ENCODE data around the gene KRT4.
"Not testable (repeated sequence)": the region's sequence is repeated elsewhere in the genome, so short reads cannot be mapped to it uniquely, and the experiment has no call there.

The KRT4 gene

DNA sequence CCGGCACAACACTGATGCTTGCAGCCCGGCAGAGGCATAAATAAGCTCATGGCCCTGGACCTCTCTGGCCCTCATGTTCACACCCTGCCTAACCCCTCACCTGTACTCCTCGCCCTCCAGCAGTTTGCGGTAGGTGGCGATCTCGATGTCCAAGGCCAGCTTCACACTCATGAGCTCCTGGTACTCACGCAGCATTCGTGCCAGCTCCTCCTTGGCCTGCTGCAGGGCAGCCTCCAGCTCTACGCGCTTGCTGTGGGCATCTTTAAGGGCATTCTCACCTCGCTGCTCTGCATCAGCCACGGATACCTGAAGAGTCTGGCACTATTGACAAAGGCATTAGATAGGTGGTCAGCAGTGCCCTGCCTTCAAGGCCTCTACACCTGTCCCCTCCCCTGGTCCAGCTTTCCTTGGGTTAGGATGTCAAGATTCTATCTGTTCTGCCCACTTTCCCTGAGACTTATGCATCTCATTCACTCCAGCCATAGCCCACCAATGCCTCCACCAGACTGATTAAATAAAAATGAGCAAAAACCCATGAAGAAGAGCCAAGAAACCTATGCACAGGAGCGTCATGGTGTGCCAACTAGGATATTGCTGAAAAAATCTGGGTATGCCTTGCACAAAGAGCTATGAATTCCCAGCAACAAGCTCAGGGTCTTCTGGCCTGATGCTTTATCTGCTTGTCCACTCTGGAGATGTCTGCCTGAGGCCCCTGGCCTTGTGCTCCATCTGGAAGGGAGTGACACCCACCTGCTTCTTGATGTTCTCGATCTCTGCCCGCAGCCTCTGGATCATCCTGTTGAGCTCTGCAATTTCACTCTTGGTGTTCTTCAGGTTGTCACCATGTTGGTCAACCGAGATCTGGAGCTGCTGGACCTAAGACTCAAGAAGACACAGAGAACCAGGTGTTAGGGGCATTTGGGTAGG, 6.1 kb downstream of the KRT4 start:
- DNase-seq (ENCODE audit: low read depth, low spot score): no peak

DNA sequence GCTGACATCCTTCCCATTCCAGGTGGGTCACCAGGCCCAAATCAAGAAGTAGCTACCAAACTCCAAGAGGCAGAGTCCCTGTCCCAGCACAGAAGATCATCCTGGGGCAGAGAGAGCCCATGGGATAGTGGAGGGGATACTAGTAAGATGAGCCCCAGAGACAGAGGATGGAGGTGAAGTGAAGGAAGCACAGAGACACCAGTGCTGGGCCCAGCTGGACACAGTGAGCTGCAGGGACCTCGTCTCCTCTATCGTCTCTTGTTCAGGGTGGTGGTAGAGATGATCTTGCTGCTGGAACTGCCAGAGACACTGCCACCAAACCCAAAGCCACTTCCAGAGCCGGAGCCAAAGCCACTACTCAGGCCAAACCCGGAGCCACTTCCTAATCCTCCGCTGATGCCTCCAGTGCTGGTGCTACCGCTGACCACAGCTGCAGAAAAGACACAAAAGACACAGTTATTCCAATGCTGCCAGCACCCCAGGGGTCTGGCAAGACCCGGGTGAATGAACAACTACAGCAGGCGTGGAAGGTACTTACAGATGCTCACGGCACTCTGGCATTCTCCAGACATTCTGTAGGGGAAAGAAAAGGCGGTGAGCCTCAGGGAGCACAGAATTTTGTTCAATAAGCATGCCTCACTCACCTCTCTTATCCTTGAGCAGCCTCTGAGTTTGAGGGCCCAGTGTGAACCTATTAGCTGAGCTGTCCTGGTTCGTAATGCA, 6.9 kb downstream of the KRT4 start:
- DNase-seq (ENCODE audit: low read depth, low spot score): no peak

- no peak for DNase-seq (ENCODE audit: low read depth, low spot score)
Measured at GRCh38 chr12:52806169-52806811, 7.6 kb downstream of the KRT4 start.

- no peak for DNase-seq (ENCODE audit: low read depth, low spot score)
Measured at GRCh38 chr12:52805739-52806138, 8.2 kb downstream of the KRT4 start.

GRCh38 chr12:52805000-52805399, 8.9 kb downstream of the KRT4 start:
- no peak for DNase-seq (ENCODE audit: low read depth, low spot score)

GRCh38 chr12:52802442-52802841, 11.5 kb downstream of the KRT4 start:
- DNase-seq (ENCODE audit: low read depth, low spot score): no peak

DNA sequence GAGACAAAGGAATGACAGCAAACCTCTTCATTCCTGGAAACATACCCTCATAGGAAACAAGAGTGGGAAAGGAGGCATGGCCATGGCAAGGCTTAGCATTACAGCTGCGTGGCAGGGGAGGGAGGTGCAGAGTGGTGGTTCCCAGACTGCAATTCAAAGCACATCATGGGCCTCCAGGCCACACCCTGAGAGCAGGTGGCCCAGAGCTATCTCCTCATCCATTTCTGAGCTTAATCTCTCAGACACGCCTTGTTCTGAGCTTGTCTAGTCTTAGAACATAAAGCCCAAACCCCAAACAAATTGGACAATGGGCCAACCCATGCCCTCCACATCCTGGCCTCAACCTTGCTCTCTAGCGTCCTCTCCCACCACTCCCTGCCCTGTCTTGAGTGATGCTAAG, 12.1 kb downstream of the KRT4 start:
- DNase-seq (ENCODE audit: low read depth, low spot score): no peak

DNA sequence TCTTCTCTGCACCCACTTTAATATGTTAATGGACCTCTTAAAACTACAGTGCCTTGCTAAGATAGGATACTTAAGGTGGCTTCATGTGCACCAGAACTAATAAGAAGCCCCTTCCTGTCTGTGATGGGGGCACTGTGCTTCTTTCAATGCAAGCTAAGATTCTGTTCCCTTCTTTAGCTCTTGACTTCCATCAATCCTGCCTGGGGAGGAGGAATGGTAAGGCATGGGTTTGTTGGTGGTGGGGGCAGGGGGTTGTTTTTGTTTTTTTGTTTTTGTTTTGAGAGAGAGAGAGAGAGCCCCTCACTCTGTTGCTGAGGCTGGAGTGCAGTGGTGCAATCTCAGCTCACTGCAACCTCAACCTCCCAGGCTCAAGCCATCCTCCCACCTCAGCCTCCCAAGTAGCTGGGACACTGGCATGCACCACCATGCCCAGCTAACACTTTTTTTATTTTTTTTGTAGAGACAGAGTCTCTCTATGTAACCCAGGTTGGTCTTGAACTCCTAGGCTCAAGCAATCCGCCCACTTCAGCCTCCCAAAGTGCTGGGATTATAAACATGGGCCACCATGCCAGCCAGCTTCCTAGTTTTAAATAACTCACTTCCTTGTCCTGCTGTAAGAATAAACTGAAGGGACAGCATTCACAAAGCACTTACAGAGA, 13.5 kb downstream of the KRT4 start:
- DNase-seq (ENCODE audit: low read depth, low spot score): no peak

DNA sequence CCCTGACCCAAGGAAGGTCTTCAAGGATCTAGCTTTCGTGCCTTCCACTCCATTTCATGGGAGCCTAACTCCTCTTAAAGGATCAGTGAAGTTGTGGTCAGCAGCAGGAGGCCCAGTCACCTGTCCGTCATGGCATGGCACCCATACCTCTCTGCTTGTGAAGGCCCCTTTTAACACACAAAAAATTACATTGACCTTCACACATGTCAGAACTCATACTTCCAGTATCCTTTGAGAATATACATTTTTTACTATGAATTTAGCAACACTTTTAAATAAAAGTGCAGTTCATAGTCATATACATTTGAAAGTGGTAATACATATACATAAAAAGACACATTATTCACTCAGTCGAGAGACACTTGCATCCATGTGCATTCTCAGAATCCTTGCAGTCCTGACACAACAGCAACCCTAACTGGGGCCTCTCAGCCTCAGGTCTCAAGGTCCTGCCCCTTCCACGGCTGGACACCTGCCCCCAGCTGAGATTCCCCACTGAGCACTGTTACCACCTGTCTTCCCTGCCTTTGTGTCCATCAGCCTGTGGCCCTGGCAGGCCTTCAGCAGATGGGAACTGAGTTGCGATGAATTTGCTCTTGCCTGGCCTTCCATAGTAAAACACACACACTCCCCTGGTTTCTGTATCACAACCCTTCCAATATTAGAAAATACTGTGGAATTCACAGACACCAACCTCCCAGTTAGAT, 14.3 kb downstream of the KRT4 start:
- DNase-seq (ENCODE audit: low read depth, low spot score): no peak

GRCh38 chr12:52798671-52799504, 15.0 kb downstream of the KRT4 start:
- no peak for DNase-seq (ENCODE audit: low read depth, low spot score)

DNA sequence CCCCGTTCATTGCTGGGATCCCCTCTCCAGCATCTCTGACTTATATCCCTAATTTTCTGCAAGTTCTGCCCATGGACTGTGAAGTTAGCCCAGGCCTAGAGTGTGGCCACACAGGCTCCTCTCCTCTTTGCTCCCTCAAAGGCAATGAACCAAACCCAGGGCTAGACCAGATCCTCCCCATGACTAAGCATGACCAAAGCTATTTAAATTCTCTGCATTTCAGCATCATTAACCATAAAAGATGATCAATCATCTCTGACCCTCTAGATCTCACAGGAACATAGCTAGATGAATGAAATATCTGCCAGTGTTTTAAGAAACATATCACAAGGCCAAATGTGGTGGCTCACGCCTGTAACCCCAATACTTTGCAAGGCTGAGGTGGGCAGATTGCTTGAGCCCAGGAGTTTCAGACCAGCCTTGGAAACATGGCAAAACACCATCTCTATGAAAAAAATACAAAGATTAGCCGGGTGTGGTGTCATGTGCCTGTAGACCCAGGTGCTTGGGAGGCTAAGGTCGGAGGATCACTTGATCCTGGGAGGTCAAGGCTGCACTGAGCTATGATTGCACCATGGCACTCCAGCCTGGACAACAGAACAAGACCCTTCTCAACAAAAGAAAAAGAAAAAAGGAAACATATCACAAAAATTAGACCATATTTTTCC, 15.8 kb downstream of the KRT4 start:
- no peak for DNase-seq (ENCODE audit: low read depth, low spot score)

DNA sequence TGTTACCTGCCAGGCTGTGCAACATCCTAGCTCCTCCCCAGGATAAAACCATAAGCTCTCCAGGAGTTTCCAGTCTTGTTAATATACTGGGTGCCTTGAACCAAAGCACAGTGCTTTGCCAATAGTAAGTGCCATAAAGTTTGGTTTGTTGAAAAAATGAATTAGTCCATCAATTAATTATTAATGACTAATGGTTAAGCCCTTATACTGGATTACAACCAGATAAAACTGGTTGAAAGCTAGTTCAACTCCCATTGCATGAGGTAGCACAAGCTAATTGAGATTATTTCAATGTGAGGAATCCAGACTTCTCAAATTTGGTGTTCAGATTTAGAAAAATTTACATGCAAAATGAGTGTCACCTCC, 16.4 kb downstream of the KRT4 start:
- no peak for DNase-seq (ENCODE audit: low read depth, low spot score)

DNA sequence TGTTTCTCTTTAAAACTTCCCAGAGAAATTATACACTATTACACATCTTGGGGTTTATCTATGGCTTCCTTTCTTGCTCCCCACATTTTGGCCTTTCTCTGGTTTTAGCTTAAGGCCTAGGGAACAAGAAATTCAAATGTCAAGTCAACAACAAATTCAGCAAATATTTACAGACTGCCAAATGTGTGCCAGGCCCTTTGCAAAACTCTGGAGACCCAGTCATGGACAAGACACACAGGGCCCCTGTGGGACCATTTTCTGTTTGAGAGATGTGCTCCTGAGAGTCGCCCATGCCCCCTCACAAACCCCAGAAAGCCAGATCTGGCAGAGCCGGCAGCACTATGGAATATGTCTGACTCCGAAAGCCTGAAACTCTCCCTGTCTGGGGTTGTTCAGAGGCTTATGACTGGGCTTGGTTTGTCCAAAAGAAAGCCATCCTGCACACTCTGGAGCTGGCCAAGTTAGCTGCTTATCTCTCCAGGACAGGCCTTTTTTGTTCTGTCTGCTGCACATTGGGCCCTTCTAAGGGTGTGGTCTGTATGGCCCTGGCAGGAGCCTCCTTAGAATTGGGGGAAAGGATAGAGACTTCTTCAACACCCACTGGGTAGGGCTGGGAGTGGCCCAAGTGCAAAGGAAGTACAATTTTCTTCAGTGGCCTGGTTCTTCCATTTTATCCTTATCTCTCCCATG, 16.9 kb downstream of the KRT4 start:
- DNase-seq (ENCODE audit: low read depth, low spot score): no peak

DNA sequence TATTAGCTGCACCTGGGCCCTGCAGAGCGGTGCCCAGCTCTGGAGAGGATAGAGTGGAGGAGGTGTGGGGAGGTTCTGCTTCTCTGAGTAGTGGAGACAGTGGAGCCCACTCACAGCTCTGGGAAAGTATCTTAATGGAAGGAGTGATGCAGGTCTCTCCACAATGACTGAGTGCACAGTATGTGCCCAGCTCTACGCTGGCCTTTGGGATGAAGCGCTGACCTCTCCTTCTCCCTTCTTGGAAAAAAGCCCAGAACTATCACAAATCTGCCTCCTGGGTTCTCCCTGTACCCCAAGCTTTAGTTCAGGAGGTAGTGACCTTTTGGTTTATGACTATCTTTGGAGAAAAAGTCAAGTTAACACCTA, 17.5 kb downstream of the KRT4 start:
- no peak for DNase-seq (ENCODE audit: low read depth, low spot score)

GRCh38 chr12:52795694-52796428, 18.1 kb downstream of the KRT4 start, which contains the start of gene KRT3:
TSS of gene KRT3 (minus strand) at chr12:52796117. CDS start at chr12:52796042, 75 bp downstream.
- DNase-seq (ENCODE audit: low read depth, low spot score): no peak

GRCh38 chr12:52795332-52795674, 18.6 kb downstream of the KRT4 start:
- DNase-seq (ENCODE audit: low read depth, low spot score): not testable (repeated sequence)

GRCh38 chr12:52794479-52795331, 19.2 kb downstream of the KRT4 start:
- no peak for DNase-seq (ENCODE audit: low read depth, low spot score)

All from smooth muscle cell of the brain vasculature (primary cell).